Cerebellar nuclear complex (tissue), 1 donor: ENCODE measurements around the gene SPNS3.

ENCODE experiments used
- DNase-seq, 2 experiments: peaks; one replicate each; lab custom pipeline; 2025; lab: John Stamatoyannopoulos, UW

The SPNS3 gene

GRCh38 chr17:4426499-4427208, 7.1 kb upstream of the SPNS3 start:
- no peak for DNase-seq

- DNase-seq: no peak
These were observed 6.2 kb upstream of the SPNS3 start for GRCh38 chr17:4427505-4427904.

GRCh38 chr17:4436381-4436780, 2.6 kb downstream of the SPNS3 start:
- DNase-seq: no peak

GRCh38 chr17:4436846-4437245, 3.1 kb downstream of the SPNS3 start:
- DNase-seq: no peak

GRCh38 chr17:4438162-4438944, 4.6 kb downstream of the SPNS3 start:
- DNase-seq: no peak

- DNase-seq: no peak
These were observed 6.3 kb downstream of the SPNS3 start for GRCh38 chr17:4440021-4440420.

- no peak for DNase-seq
These were observed 7.2 kb downstream of the SPNS3 start for GRCh38 chr17:4440690-4441686.

- no peak for DNase-seq
These were observed 8.8 kb downstream of the SPNS3 start for GRCh38 chr17:4442582-4442981.

- no peak for DNase-seq
These were observed 9.7 kb downstream of the SPNS3 start for GRCh38 chr17:4443476-4443875.

- DNase-seq: peak; percentile 56 to 86
These were observed 11.2 kb downstream of the SPNS3 start for GRCh38 chr17:4444782-4445473.

- no peak for DNase-seq
These were observed 12.0 kb downstream of the SPNS3 start for GRCh38 chr17:4445731-4446130.

- no peak for DNase-seq
These were observed 12.8 kb downstream of the SPNS3 start for GRCh38 chr17:4446326-4447071.

- no peak for DNase-seq
These were observed 14.6 kb downstream of the SPNS3 start for GRCh38 chr17:4448197-4448980.

GRCh38 chr17:4449736-4450135, 16.0 kb downstream of the SPNS3 start:
- no peak for DNase-seq

- no peak for DNase-seq
These were observed 17.1 kb downstream of the SPNS3 start for GRCh38 chr17:4450710-4451316.

GRCh38 chr17:4453812-4454591, 20.3 kb downstream of the SPNS3 start:
- DNase-seq: no peak

- DNase-seq: no peak
These were observed 26.9 kb downstream of the SPNS3 start for GRCh38 chr17:4460661-4461060.

- DNase-seq: peak; percentile 91 to 93
These were observed 30.2 kb downstream of the SPNS3 start for GRCh38 chr17:4463818-4464476.
